GM18907 (cell line): Measurements from ENCODE around the gene PSMD1.
"Not testable (repeated sequence)": the region's sequence is repeated elsewhere in the genome, so short reads cannot be mapped to it uniquely, and the experiment has no call there.

ENCODE experiments used
- ATAC-seq: cut with Tn5 transposase; IDR thresholded peaks from one replicate; pipeline ENCODE4 v1.9.1; 2021; ENCODE audit warnings: mild to moderate bottlenecking, moderate library complexity; ENCODE audit not compliant: unreplicated experiment

Gene PSMD1

DNA sequence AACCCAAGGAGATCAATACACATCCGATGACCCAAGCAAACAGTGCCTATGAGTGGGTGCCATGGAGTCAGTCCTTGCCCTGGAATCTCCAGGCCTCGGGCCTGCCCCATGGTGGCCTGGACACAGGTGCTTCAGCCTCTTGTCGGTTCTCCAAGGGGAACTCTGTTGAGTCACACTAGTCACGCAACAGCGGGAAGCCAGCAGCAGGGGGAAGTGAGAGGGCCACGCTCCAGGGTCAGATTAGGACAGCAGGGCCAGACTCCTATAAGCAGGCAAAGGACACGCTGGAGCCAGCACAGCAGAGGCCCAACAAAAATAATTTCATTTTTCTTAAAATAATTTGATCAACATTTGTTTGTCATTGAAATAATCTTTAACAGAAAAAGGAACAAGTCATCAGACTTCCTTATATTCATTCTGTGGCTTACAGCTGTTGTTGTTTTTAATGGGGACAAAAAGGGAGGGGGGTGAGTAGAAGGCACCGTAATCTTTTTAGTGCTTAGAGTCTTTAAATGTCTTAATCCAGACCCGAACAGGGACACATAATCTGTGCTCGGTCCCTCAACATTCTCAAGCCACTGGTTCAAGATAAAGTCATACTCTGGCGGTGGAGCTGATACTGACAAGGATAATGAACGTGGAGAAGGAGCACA is 125.3 kb downstream of the PSMD1 start:
- ATAC-seq, result peak; percentile 55

GRCh38 chr2:231182513-231182899 is 125.8 kb downstream of the PSMD1 start:
- peak; percentile 31 for ATAC-seq

DNA sequence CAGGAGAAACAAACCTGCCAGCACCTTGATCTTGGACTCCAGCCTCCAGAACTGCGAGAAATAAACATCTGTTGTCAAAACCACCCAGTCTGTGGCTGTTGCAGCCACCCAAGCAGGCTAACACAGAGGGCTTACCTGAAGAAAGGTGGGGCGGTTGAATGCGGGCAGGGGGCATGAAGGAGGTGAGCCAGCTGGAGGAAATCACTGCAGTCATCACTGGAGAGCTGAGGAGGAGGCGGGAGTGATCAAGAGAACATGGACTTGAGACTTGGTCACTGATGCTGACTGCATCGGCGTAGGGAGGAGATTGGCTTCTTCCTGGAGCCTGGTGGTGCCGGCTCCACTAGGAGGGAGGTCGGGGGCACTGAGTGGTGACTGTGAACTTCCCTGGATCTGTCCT is 127.2 kb downstream of the PSMD1 start:
- no peak for ATAC-seq

GRCh38 chr2:231184319-231184718 is 127.7 kb downstream of the PSMD1 start:
- no peak for ATAC-seq

DNA sequence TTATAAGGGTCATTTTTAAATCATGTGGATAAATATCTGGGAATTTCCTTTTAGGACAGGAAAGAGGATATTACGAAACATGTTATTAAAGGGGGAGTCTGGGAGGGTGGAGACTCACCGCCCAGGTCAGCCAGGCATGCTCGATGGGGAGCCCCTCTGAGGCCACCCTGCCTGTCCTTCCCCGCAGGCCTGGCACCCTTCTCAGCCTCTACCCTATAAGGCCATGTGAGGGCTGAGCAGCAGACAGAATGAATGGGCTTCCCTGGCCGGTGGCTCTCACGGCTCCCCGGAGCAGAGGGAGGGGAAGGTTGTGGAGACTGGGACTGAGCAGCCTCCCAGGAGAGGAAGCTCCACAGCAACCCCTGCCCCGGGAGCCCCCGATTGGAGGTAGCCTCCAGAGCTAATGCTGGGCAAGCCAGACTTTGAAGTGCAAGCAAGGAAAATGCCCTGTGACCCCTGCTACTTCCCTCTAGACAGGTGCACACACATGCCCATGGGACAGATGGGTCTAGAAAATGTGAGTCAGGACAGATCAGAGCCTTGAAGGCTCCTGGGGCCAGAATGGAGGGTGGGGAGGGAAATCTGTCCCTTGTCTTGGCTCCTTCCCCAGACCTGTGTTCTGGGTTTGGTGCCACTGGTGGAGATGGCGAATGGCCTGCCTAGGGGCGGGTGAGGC is 128.5 kb downstream of the PSMD1 start:
- ATAC-seq, result no peak

DNA sequence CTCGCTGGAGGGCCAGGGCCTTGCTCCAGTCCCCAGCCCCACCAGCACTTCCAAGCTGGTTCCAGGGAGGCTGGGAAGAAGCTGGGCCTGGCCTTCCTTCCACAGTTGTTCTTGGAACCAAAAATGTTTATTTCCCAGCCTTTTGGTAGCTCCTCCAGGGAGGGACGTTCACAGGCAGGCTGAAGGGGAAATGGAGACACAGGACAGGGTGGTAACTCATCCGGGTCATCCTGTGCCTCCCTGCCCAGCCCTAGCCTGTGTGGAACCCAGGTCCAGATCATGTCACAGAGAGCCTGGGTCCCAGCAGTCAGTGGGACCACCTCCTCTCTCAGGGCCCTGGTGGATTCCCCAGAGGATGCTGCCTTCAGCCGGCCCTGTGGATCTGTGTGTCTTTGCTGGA is 129.2 kb downstream of the PSMD1 start:
- ATAC-seq, result no peak

- no peak for ATAC-seq
Observed at GRCh38 chr2:231186325-231186724, 129.7 kb downstream of the PSMD1 start.

GRCh38 chr2:231187736-231188505 is 131.3 kb downstream of the PSMD1 start:
- ATAC-seq, result no peak

- no peak for ATAC-seq
Observed at GRCh38 chr2:231188506-231189170, 132.0 kb downstream of the PSMD1 start.

DNA sequence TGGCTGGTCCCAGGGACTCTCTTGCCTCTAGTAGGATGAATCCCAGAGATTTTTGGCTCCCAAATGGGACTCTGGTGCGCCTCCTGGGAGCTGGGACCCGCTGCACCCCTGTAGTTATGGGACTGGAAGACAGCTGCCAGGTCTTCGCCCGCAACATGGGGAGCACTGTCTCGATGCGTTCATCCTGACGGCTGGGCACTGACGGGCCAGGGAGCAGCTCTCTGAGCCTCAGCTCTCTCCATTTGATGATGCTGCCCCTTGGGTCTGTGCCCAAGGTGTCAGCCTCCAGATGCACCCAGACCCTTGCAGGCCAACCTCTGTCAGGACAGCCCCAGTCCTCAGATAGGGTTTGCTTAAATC is 132.5 kb downstream of the PSMD1 start:
- ATAC-seq, result no peak

DNA sequence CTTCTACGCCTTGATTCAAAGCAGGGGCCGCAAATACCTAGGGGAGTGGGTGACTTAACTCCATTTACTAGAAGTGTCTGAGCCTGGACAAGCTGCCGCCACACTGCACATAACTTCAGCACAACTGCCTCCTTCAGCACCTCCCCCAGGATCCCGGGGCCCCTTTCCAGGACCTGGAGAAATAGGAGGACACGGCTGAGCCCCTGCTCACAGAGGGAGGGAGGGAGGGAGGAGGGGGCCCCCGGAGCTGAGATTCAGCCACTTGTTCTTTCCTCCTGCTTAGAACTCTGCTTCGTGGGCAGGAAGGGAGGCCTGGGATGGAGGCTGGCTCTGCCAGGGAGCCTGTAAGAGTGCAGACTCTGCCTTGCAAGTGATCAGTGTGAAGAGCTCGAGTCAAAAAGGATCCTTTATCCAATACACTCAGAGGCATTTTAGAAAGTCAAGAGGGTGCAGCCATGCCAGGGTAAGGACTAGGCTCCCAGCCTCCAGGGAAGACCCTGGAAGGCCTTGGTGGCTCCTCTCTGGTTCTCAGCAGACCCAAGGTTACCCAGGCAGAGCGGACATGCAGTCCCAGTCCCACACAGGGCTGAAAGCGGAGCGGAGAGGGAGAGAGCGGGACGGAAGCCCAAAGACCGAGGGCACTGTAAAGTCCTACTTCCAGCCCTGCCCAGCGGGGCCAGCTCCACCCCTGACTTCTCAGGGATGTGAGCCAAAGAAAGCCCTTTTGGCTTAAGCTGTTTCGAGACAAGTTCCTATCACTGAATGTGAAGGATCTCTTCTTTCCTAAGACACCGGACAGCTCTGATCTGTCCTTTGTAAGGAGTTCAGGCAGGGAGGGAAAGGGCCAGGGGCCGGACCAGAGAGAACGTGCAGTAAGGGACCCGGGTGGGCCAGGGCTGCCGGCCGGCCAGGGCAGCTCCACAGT is 133.2 kb downstream of the PSMD1 start:
- ATAC-seq, result no peak

GRCh38 chr2:231190531-231191197 is 134.0 kb downstream of the PSMD1 start:
- ATAC-seq, result no peak

DNA sequence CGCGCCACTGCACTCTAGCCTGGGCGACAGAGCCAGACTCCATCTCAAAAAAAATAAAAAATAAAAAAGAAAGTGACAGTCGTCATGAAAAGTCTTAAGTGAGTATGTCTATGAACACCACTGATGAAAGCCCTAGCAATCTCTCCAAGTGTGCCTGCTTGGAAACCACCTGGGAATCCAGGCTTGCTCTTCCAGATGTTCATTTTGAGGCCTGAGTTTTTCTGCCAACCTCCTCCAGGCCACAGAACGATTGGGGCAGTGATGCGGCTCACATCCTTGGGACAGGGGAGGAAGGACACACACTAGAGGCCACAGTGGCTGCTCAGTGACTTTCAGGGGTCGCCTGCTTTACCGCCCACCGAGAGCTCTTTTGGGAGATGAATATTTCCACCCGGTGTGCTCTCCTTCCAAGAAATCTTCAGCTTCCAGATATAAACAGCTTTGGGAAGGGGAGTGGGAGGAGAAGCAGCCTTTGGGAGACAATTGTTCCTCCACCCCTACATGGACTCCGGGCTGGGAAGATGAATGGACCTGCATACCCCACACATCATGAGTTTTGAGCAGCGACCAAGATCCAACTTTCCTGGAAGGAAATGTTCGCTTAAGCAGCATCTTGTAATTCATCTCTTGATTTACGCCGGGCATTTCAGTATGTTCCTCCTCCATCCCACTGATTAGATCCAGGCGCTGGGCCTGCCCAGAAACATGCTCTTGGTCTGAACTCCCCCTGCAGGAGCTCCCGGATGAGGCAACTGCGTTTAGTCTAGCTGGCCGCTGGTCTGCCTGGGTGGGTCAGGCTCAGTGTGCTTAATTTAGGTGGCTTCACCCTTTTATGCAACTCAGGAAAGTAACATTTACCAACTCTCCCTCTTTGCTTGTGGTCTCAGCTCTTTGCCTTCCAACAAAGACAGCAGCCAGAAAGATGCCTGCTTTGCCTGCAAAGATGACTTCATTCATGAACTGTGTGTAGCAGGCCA is 135.5 kb downstream of the PSMD1 start:
- ATAC-seq, result no peak

DNA sequence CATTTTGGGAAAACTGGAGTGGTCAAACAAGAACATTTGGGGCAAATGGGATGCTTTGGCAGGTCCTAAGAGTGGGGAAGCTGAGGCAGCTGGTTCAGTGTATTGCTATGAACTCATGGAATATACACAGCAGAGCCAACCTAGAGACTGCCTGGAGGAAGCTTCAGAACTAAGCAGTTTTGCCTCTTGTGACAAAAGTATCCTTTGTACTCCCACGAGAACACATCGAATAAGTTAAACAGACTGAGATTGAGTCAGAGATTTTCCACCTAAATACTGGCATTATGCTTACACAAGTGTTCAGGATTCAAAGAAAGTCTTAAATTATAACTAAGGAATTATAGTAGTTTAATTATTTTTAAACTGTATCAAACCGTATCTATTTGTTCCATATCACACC is 136.5 kb downstream of the PSMD1 start:
- no peak for ATAC-seq

DNA sequence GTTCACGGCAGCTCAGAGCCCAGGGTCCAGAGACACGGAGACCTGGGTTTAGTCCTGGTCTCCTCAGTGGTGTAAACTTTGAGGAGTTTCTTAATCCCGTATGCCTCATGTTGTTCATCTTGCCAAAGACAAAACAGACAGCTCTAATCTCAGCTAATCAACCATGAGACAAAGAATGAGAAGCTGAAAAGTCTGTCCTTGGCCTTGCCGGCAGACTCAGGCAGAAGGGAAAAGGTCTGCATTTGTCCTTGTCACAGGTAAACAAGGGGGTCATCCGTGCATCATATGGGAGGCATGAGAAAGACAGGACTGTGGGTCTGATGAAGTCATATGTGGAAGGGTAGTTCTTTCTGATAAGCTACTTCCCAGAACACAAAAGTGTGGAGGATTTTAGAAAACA is 139.9 kb downstream of the PSMD1 start:
- no peak for ATAC-seq

- ATAC-seq, result not testable (repeated sequence)
Observed at GRCh38 chr2:231197196-231197595, 140.5 kb downstream of the PSMD1 start.

- peak; percentile 5 for ATAC-seq
Observed at GRCh38 chr2:231197706-231198290, 141.1 kb downstream of the PSMD1 start.
